ENCODE data around the gene HMGCL. TPM values are rescaled to one million over a fixed set of nuclear protein-coding genes. Genes with fewer than 3 reads are reported as not detected.
A peak's percentile ranks its signal among the peaks of the same experiment; 100 is the strongest.
"Not testable (repeated sequence)": the region's sequence is repeated elsewhere in the genome, so short reads cannot be mapped to it uniquely, and the experiment has no call there.

Gene HMGCL
- total and polyA plus RNA-seq, 2 of the 13 experiments (the other 11 are each of a cell fraction or from before 2014, with no cell fraction given), result 21.3 to 41.4 TPM

DNA sequence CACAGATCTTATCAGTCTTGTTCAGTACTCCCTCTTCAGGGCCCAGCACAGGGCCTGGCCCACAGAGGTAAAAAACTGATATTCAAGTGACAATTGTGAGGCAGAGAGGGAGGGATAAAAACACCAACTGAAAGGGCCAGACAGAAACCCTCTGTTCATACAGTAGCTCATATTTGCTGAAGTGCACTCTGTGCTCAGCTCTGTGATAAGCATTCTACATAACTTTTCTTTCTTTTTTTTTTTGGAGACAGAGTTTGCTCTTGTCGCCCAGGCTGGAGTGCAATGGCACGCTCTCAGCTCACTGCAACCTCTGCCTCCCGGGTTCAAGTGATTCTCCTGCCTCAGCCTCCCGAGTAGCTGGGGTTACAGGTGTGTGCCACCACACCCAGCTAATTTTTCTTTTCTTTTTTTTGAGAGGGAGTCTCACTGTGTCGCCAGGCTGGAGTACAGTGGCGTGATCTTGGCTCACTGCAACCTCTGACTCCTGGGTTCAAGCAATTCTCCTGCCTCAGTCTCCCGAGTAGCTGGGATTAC is 22.4 kb downstream of the HMGCL start:
- intact Hi-C loops (cut with micrococcal nuclease; ENCODE audit: unreplicated experiment), result loop anchor here (5.0 kb wide), 1 partner anchor 64 kb away; the partner anchor contains the start of gene FUCA1
- FAIRE-seq; H4K20me1 ChIP-seq (ENCODE audit: insufficient read depth, low read length); H3K9me3 ChIP-seq (ENCODE audit: low read length); H3K4me3 ChIP-seq (replicated peaks in 1 of 3; ENCODE audit: insufficient read depth in 1 of 3, low read depth in 2 of 3, low read length in 3 of 3); DNase-seq (ENCODE audit: low spot score); in situ Hi-C loops (cut with HindIII; ENCODE audit: extremely low pct_ligation_motif_present, low pct_unique_long_range_greater_than_20kb); ATAC-seq; BruUV-seq (replicated peaks); H3K4me2 ChIP-seq (ENCODE audit: low read depth, low read length); H3K27me3 ChIP-seq (ENCODE audit: control insufficient read depth in 1 of 2, insufficient read depth in 2 of 2, low read length in 2 of 2); H3K79me2 ChIP-seq (ENCODE audit: insufficient read depth, low read length); H2AFZ ChIP-seq (ENCODE audit: low read length); CTCF ChIA-PET (ENCODE audit: low intra/inter-chr PET ratio, low total read pairs): not testable (repeated sequence)
- Histone ChIP-seq H3K4me1 (ENCODE audit: insufficient read depth, low read length) (peaks cover 77% of the 10 kb centered on the region), H3K27ac (ENCODE audit: extremely low read length, insufficient read depth, low read length) (peak overlapping the region; percentile 95), H3K36me3 (replicated peaks in 1 of 2; ENCODE audit: control insufficient read depth in 1 of 2, insufficient read depth in 2 of 2, low read length in 2 of 2) (peaks cover under 1 to 11% of the 10 kb centered on the region in 2 experiments; a peak in 4 of 5 replicates), H3K9ac (ENCODE audit: insufficient read depth, low read depth, low read length) (peak overlapping the region; percentile 10; the same call in 1 of the 2 replicates)
- POLR2A ChIA-PET, result interaction anchor here (2.0 to 10.9 kb wide), 6 partner anchors 8 to 114 kb away, joined by 4 to 154 read pairs (median 41); partner anchors contain the start of genes FUCA1, HMGCL, LYPLA2 and PITHD1
- WGBS (ENCODE audit: low lambda C conversion rate), result 79% methylated on average over 7 of the region's 7 CpGs
- TF ChIP-seq, protein P1, sequence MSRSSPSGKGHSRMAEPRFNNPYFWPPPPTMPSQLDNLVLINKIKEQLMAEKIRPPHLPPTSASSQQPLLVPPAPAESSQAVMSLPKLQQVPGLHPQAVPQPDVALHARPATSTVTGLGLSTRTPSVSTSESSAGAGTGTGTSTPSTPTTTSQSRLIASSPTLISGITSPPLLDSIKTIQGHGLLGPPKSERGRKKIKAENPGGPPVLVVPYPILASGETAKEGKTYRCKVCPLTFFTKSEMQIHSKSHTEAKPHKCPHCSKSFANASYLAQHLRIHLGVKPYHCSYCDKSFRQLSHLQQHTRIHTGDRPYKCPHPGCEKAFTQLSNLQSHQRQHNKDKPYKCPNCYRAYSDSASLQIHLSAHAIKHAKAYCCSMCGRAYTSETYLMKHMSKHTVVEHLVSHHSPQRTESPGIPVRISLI (CRISPR knock-in tag; IDR thresholded peaks at IDR 0.05; ENCODE audit: borderline replicate concordance), result peak; percentile 59; the same call in 1 of the 2 replicates
- TF ChIP-seq ZMYM3 (CRISPR knock-in tag; IDR thresholded peaks at IDR 0.05) (peak; percentile 60; the same call in 1 of the 2 replicates), ZNF441 (CRISPR knock-in tag; IDR thresholded peaks at IDR 0.05; ENCODE audit: borderline replicate concordance) (0 out of 2 replicates have a peak, but pooled peaks have one; percentile 53), ZNF460 (CRISPR knock-in tag; IDR thresholded peaks at IDR 0.05; ENCODE audit: borderline replicate concordance) (peak; percentile 72; the same call in 1 of the 2 replicates)
- TF ChIP-seq, protein P2, sequence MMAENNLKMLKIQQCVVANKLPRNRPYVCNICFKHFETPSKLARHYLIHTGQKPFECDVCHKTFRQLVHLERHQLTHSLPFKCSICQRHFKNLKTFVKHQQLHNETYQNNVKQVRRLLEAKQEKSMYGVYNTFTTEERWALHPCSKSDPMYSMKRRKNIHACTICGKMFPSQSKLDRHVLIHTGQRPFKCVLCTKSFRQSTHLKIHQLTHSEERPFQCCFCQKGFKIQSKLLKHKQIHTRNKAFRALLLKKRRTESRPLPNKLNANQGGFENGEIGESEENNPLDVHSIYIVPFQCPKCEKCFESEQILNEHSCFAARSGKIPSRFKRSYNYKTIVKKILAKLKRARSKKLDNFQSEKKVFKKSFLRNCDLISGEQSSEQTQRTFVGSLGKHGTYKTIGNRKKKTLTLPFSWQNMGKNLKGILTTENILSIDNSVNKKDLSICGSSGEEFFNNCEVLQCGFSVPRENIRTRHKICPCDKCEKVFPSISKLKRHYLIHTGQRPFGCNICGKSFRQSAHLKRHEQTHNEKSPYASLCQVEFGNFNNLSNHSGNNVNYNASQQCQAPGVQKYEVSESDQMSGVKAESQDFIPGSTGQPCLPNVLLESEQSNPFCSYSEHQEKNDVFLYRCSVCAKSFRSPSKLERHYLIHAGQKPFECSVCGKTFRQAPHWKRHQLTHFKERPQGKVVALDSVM (CRISPR knock-in tag; IDR thresholded peaks at IDR 0.05), result 0 out of 2 replicates have a peak, but pooled peaks have one; percentile 35
